Measurements from ENCODE around the gene FRMD1.
"Not testable (repeated sequence)": the region's sequence is repeated elsewhere in the genome, so short reads cannot be mapped to it uniquely, and the experiment has no call there.

The FRMD1 gene

DNA sequence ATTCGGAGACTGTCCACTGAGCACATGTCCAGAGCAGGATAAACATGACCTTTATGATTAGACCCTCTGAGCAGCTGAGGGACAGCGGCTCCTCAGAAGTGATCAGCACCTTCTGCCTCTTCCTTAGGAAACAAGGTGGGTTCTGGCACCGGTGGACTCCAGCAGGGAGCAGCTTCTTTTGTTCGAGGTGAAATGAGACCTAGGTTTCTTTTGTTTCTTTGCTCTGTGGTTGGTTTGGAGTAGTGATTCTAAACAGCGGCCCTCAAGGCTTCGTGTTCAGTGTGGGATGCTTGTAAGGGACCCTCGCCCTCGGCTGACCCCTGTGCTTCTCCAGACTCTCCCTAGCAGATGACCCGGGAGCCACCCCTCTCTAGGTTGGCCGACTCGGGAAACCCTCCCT is 14.6 kb upstream of the FRMD1 start:
- DNase-seq, result no peak

DNA sequence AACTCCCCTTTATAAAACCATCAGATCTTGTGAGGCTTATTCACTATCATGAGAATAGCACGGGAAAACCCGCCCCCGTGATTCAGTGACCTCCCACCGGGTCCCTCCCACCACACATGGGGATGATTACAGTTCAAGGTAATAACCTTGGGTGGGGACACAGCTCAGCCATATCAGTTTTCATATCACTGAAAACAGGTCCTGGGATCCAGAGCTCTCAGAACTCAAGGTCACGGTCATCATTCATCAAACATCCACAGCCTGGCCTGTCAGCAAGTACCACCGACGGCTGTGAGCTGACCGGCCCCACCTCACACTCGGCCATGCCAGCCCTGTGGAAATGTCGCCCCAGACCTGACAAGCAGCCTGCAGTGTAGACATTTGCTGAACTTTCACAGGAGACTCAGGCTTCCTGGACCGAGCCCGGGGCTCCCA is 14.1 kb upstream of the FRMD1 start:
- no peak for DNase-seq

DNA sequence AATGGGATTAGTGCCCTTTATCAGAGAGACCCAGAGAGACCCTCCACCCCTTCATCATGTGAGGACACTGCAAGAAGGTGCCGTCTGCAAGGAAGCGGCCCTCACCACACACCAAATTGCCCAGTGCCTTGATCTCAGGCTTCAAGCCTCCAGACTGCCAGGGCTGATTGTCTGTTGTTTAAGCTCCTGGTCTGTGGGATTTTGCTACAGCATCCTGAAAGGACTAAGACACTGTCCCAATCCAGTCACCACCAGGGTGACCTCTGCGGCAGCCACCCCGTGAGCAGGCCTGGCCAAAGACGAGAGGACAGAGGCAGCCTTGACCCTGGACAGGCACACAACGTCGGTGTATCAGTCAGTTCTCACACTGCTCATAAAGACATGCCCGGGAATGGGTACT is 13.5 kb upstream of the FRMD1 start:
- no peak for DNase-seq

DNA sequence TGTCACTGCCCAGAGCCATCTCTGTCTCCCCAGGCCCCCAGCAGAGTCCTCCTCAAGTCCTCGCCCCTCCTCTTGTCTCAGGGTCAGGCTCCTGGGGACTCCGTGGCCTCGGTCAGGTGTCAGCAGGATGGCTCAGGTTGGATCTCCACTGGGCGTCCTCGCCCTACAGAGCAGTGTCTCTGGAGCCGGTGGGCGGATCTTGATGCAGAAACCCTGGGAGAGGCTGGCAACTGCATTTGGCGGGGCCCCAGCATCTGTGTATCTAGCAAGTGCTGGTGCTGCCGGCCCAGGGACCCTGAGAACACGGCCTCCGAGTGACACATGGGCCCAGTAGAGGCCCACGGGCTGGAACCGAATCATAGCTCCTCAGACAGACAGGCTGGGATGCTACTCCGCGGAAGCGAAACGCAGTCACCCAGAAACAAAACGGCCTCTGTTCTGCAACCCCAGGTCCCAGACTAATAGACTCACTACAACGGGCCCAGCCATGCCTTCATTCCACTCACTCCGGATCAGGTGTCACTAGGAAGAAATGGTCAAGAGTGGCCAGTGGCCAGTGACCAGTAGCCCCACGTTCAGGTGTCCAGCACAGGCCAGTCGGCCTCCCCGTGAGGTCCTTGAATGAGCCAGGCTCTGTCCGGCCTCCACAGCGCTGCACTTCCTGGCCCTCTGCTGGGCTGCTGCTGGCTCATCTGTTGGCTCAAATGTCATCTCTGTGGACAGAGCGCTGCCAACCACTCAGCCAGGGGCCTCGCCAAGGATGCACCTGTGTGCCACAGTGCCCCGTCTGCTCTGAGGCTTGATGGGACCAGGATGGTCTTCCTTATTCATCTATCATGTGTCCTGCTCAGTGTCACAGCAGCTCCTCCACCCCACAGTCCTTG is 12.6 kb upstream of the FRMD1 start:
- no peak for DNase-seq

DNA sequence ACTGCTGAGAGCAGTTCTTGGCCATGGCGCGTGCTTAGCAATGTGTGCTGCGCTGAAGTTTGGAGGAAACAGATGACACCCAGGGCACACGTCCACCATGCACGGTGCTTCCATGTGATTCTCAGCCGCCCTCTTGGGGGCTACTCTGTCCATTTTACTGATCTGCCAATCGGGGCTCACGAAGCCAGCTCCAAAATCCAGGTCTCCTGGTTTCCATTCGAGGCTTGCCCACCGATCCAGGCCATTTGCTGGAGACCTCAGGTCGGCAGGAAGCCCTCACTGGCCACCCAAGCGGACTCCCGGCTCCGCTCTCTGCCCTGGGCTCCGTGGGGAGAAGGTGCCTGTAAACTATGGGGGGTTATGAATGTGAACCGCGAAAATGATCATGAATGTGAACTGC is 11.7 kb upstream of the FRMD1 start:
- DNase-seq, result no peak

DNA sequence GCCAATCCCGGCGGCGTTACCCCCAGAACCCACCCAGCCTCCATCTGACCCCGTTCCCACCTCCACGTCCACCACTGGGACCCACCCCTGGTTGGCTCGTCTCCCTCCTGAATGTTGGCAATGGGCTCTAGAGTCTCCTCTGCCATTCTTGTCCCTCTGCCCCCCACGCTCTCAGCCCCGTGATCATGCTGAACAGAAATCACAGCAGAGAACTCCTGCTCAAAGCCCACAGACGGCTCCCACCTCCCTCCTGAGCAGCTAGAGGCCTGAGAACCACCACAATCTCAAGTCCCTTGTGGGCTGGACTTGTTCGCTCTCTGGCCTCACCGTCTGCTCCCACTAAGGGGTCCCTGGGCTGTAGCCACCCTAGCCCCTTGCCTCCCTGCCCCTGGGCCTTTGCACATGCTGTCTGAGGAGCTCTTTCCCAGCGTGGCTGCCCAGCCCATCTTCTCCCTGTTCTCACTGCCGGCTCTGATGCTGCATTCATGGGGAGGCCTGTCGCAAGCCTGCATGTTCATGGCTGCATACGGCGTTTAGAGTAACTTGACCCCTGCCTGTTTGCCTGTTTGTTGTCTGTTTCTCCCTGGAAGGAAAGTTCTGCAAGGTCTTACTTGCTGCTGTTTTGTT is 11.2 kb upstream of the FRMD1 start:
- no peak for DNase-seq

DNA sequence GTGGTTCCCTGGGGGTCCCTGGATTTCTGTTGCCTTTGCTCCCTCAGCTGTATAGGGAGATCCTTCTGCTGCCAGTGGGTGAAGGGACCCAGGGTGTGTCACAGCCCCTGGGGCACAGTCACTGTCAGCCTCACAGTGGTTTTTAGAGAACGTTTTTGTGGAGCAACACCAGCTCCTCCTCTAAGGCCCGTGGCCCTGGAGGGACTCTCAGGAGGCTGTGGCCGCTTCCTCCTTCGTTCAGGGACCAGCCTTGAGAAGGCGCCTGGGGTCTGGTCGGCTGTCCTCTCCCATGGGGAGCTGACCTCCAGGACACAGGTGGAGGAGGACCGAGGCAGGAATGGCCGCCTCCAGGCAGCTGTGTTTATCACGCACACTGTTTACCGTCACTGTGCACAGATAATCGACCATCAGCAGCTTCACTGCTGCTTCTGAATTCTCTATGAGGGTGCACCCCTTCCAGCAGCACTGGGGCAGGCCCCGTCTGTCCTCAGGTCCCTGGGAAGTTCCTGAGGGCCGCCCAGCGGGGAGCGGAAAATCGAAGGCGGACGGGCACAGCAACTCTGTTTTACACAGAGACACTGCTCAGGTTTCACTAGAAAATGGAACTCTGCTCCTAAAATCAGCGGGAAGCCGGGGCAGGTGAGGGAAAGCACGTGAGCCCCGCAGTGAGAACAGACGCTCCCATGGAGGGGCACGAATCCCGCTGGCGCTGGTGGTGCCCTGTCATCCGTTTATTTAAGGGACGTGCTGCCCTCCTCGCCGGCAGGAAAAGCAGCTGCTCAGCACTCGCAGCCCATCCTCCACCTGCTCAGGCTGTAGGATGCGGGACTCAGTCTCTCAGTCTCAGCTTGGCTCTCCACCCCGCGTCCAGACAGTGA is 10.4 kb upstream of the FRMD1 start:
- no peak for DNase-seq

DNA sequence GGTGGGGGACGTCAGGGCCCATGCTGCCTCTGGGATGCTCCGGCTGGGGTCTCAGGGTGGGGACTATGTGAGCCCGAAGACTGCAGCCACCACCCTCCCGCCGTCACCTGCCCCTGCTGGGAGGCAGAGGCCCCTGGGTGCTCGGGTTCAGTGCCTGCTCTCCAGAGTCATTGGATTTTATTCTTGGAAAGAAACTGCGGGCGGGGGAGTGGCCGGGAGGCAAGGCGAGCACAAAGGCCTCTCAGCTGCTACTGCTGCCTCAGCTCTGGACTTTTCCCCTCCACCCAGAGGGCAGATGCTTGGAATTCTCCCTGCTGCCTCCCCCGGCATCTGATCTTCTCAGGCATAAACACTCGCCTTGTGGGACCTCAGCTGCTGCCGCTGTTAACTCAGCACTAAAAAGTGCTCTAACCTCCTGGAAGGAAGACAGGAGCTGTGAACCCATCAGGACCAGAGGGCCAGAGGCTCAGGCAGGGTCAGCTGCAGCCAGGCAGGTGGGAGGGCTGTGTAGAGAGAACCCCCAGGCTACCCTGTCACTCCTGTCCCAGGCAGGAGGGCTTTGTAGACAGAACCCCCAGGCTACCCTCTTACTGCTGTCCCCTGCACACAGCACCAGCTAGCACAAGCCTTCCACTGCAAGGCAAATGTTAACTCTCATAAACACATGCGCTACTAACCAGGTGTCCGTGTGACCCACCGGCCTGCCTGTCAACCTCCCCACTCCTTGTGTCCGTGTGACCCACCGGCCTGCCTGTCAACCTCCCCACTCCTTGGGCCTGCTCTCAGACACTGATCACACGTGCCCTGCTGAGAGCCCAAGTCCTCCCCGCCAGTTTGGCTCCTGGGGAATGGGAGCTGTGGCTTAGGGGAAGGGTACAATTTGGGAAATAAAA is 9.4 kb upstream of the FRMD1 start:
- no peak for DNase-seq

DNA sequence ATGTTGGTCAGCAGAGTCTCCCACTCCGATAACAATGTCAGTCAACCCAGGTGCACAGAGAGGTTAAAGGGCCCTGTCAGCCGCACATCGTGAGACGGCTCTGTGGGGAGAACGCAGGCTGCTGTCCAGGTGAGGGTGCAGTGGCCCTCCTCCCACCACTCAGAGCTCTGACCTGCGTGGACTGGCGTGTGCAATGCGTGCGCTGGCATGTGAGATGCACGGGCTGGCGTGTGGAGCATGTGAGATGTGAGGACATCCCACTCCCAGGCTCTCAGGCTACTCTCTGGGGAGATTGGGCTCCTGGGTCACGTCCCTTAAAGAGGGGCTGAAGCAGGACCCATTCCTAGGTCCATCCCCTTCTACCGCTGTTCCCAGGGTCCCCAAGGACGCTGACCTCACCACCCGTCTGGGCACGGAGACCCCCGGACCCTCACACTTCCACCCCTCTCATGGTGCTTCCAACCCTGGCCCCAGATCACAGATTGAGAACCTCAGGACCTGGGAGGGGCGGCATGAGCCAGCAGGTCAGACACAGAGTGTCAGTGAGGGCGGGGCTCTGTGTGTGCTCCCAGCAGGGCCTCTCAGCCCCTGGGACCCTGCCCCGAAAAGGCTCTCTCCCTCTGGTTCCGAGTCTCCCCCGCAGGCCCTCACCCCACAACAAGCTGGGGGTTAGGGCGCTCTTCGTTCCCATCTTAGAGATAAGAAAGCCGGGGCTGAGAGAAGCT is 8.6 kb upstream of the FRMD1 start:
- DNase-seq, result no peak

DNA sequence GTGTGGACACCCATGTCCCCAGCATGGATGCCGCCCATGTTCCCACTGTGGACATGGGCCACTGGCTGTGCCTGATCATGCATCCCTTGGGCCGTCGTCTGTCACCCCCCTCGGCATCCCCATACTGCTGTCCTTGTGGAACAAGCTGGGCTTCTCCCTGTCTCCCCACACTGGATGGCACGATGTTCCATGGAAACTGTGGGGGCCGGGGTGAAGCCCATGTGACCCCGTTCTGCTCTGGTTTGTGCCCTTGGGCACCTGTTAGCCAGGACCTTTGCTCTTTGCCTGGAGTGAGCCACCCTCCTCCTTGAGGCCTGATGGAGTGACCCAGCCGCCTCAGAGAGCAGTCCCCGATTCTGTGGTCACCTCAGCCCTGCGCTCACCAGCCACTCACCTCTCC is 7.6 kb upstream of the FRMD1 start:
- no peak for DNase-seq

DNA sequence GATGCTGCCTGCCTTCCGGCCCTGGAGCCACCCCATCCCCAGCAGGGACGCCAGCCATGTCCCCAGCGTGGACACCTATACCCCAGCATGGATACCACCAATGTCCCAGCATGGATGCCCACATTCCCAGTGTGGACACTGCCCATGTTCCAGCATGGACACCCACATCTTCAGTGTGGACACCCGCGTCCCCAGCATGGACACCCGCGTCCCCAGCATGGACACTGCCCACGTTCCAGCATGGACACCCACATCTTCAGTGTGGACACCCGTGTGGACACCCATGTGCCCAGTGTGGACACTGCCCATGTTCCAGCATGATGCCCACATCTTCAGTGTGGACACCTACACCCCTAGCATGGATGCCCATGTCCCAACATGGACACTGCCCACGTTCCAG is 7.1 kb upstream of the FRMD1 start:
- no peak for DNase-seq

DNA sequence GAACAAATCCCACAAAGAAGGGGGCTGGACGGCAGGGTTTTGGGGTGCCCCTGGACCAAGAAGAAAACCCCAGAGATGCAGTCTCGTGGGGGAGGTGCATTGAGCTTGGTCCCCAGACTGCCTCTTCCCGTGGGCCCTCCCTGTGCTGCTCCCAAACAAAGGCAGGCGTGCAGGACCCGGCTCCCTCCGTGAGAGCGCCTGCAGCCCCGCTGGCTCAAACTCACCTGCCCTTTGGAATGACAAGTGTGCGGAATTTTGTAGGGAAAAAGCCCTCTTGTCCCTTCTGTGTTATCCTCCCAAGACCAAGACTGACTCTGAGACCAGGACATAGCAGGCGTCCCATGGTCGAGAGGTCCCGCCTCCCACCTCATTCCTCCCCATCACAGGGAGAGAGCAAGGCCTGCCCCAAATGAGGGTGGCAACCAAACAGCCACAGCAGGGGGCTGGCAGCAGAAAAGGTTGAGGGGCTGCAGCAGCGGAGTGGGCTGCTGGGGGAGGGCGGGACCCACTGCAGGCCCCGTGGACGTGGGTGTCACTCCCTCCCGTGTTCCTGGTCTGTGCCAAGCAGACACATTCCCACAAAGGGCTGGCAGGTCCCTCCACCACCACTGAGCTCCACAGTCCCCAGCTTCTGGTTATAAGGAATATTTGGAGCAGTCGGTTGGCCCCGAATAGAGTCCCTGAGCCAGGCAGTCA is 5.6 kb upstream of the FRMD1 start:
- no peak for DNase-seq

DNA sequence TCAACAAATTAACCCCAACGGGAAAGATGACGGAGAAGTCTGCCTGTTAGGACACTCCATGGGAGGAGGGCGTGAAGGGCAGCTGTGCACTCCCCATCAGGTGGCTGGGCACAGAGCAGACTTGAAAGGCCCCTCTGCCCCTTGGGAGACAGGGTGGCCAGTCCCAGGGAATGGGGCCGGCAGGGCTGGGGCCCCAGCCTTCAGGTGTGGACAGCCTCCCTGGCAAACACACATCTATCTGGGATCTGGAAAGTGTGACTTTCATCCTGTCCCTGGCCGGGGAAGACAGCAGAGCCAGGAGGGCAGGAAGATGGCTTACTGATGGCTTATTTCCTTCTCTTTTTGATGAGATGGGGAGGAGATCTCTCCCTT is 4.5 kb upstream of the FRMD1 start:
- no peak for DNase-seq

DNA sequence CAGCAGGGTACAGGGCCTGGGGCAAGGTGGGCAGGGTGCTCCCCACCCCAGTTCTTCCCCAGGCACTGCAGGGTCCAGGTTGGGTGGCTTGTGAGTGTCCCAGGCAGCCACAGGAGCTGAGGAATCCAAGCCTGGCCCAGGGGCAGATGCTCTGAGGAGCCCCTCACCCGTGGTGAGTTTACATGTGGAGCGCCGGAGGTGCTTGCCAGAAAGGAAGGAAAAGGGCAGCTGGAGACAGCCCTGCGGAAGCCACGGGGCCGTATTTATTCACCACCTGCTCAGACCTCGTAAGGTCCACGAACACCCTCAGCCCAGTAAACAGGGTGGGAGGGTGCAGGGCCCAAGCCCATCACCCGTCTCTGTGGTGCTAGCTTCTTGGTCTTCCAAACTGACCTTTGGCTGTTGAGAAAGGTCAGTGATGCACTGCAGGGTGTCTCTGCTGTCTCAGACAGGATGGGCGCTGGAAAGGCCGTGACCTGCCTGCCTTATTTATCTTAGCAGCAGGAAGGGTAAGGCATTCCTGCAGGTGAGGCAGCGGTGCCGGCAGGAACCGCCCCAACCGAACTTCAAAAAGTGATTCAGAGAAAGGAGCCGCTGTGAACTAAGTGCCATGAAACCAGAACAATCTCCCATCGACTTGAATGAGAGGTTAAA is 4.0 kb upstream of the FRMD1 start:
- no peak for DNase-seq

DNA sequence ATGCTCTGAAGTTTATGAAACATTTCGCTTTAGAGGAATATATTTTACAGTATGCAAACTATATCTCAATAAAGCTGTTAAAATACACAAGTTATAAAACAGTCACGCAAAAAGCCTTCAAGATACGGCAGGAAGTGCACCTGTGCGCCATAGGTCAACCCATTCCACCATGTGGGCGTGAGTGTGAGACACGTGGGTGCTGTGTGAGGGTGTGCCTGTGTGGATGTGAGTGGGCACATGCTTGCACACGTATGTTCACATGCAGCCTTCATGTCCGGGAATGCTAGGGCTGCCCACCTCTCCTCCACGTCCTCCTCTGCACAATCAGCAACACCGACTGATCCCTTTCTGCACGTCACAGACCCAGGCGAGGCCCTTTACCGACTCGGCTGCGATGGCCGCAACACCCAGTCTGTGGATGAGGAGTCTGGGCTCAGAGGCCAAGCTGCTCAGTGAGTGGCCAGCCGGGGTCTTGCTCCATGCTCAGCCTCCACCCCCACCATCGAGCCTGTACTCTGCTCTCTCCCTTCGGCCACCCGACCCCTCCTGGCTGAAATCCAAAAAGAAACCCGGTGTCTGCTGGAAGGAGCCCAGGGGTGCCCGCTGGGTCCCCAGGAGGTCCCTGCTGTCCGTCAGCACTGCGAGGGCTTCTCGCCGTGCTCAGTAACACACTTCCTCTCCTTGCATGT is 3.0 kb upstream of the FRMD1 start:
- DNase-seq, result no peak

DNA sequence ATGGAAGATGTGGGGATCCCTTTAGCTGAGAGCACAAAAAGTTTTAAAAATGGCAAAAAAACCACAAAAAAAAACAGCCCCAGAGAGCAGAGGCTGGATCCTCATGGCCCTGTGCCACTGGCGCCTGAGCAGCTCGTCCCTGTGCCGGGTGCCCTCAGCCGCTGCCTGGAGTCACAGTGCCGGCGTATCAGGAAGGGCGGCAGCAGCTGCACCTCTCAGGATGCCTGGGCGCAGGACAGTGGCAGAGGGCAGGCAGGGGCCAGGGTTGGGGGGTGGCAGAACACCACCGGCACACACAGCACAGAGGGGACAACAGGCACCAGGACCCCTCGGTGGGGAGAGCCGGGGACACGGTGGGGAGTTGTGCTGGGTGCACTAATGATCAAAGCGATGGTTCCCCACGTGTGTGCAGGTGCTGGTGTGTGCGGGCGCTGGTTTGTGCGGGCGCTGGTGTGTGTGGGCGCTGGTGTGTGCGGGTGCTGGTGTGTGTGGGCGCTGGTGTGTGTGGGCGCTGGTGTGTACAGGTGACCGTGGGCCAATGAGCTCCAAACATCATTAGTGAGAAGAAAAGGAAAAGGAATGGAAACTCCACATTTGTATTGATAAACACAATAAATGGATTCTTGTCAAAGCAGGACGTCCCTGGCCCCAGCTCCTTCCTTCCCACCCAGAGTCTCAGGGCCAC is 1.5 kb upstream of the FRMD1 start:
- no peak for DNase-seq

DNA sequence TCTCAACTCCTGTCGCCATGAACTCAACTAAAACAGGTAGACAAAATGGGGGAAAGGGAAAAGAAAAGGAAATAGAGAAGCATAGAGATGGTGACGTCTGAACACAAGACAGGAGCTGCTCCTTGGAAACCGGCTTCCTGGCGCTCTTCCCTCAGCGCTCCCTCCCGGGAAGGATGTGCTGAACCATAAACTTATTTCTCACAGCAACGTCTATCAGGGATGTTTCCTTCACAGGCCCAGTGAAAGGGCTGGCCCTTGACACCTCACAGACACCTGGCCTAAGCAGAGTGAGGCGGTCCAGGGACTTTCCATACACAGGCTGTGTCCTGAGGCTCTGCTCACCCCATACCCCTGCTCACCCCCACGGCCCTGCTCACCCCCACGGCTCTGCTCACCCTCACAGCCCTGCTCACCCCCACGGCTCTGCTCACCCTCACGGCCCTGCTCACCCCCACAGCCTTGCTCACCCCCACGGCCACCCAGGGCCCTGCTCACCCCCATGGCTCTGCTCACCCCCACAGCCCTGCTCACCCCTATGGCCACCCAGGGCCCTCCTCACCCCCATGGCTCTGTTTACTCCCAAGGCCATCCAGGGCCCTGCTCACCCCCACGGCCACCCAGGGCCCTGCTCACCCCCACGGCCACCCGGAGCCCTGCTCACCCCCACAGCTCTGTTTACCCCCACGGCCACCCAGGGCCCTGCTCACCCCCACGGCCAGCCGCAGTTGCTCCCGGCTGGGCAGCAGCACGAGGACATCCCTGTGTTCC is 653 bp downstream of the FRMD1 start:
- DNase-seq, result no peak

DNA sequence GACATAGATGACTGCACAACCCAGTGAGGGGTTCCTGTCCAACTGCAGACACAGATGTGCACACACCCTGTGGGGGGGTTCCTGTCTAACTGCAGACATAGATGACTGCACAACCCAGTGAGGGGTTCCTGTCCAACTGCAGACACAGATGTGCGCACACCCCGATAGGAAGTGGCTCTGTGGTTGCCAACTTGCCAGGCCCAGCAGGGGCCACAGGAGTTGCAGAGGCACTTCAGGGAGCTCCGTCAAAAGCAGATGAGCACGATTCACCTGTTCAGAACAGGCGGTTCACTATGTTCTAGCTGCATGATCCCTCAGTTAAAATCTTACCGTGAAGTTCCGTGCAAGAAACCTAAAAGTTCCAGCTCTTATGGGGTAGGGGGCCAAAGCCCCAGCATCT is 1.6 kb downstream of the FRMD1 start:
- DNase-seq, result not testable (repeated sequence)

DNA sequence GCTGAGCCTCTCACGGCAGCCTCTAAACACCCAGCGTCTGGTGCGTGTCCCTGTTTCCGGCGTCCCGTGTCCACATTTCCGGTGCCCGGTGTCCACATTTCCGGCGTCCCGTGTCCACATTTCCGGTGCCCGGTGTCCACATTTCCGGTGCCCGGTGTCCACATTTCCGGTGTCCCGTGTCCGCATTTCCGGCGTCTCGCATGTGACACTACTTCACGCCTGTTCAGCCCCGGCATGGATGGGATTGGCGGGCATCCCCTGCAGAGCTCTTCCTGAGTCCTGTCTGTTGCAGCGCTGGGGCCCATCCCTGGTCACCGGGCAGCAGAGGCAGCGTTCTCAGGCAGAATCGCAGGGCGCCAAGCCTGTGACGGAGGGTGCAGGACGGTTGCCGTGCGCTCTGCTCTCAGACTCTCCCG is 3.2 kb downstream of the FRMD1 start:
- DNase-seq, result no peak

Data from T-helper 9 cell (primary cell).